GM23338 (cell line): Measurements from ENCODE around the gene KCTD14. TPM values are rescaled to one million over a fixed set of nuclear protein-coding genes. Genes with fewer than 3 reads are reported as not detected.
A peak's percentile ranks its signal among the peaks of the same experiment; 100 is the strongest.

ENCODE experiments used
- ATAC-seq: fragments of 200-7000 bp; cut with Tn5 transposase; 3 replicates; pipeline ENCODE4 v1.9.1; 2020
- DNase-seq: peaks from one replicate; pipeline ENCODE4 v3.0.0-alpha.2; 2015; ENCODE audit warnings: low spot score
- H2AFZ ChIP-seq: fragments of 200-600 bp; sonication (generic); 2 replicates; pipeline ENCODE4 v1.8.0; 2016; ENCODE audit warnings: antibody characterized with exemption, mild to moderate bottlenecking, moderate library complexity
- H3F3A ChIP-seq: fragments of 200-600 bp; sonication (generic); replicated peaks from 2 replicates; pipeline ENCODE4 v1.8.0; 2017; ENCODE audit warnings: antibody characterized with exemption, mixed run types, low read depth
- H3K27ac ChIP-seq: fragments of 200-600 bp; sonication (generic); 2 replicates; pipeline ENCODE4 v1.6.1; 2016; ENCODE audit warnings: low read depth
- H3K27me3 ChIP-seq: fragments of 200-600 bp; sonication (generic); 2 replicates; pipeline ENCODE4 v1.8.0; 2016; ENCODE audit warnings: mild to moderate bottlenecking, mixed run types, moderate library complexity; ENCODE audit not compliant: insufficient read depth
- H3K36me3 ChIP-seq: fragments of 200-600 bp; sonication (generic); 2 replicates; pipeline ENCODE4 v1.8.0; 2016; ENCODE audit warnings: mild to moderate bottlenecking; ENCODE audit not compliant: insufficient read depth
- H3K4me1 ChIP-seq: fragments of 200-600 bp; sonication (generic); 2 replicates; pipeline ENCODE4 v1.8.0; 2016; ENCODE audit warnings: mild to moderate bottlenecking, moderate library complexity; ENCODE audit not compliant: insufficient read depth
- H3K4me2 ChIP-seq: fragments of 200-600 bp; sonication (generic); 2 replicates; pipeline ENCODE4 v1.7.1; 2017; ENCODE audit warnings: mixed run types
- H3K4me3 ChIP-seq: fragments of 200-600 bp; sonication (generic); 2 replicates; pipeline ENCODE4 v1.6.1; 2016; ENCODE audit warnings: mixed run types
- H3K79me2 ChIP-seq: fragments of 200-600 bp; sonication (generic); replicated peaks from 2 replicates; pipeline ENCODE4 v1.8.0; 2017; ENCODE audit warnings: mild to moderate bottlenecking; ENCODE audit not compliant: insufficient read depth
- H3K9me2 ChIP-seq: fragments of 200-600 bp; sonication (generic); 2 replicates; pipeline ENCODE4 v1.8.0; 2017; ENCODE audit not compliant: insufficient read depth
- H4K20me1 ChIP-seq: fragments of 200-600 bp; sonication (generic); replicated peaks from 2 replicates; pipeline ENCODE4 v1.8.0; 2017; ENCODE audit warnings: mild to moderate bottlenecking; ENCODE audit not compliant: insufficient read depth
- H3K27ac Mint-ChIP-seq: 2 replicates; pipeline ENCODE4 v1.8.0; 2020; ENCODE audit warnings: inconsistent platforms, mild to moderate bottlenecking, moderate library complexity, mixed read lengths
- H3K27me3 Mint-ChIP-seq: 3 replicates; pipeline ENCODE4 v1.8.0; 2022; ENCODE audit warnings: low read depth, mild to moderate bottlenecking, moderate library complexity, mixed read lengths, inconsistent platforms; ENCODE audit not compliant: insufficient read depth, poor library complexity
- H3K36me3 Mint-ChIP-seq: 3 replicates; pipeline ENCODE4 v1.8.0; 2021; ENCODE audit warnings: low read depth, mild to moderate bottlenecking, inconsistent platforms, moderate library complexity, mixed read lengths
- H3K4me1 Mint-ChIP-seq: 3 replicates; pipeline ENCODE4 v1.8.0; 2020; ENCODE audit warnings: mild to moderate bottlenecking, inconsistent platforms, mixed read lengths
- H3K4me3 Mint-ChIP-seq: 3 replicates; pipeline ENCODE4 v1.8.0; 2021; ENCODE audit warnings: moderate library complexity, mild to moderate bottlenecking, inconsistent platforms, mixed read lengths
- H3K9me3 Mint-ChIP-seq: 3 replicates; pipeline ENCODE4 v1.8.0; 2020; ENCODE audit warnings: moderate library complexity, mild to moderate bottlenecking, inconsistent platforms, mixed read lengths
- CTCF ChIP-seq, 2 experiments: fragments of 200-600 bp in 1 of 2; sonication (generic) in 1 of 2; conservative IDR thresholded peaks; 2 replicates each; pipeline versions ENCODE4 v1.5.1 to v1.6.1; 2016 to 2017; ENCODE audit warnings: antibody characterized with exemption in 2 of 2, low read depth in 2 of 2, mild to moderate bottlenecking in 2 of 2, moderate library complexity in 1 of 2
- EZH2phosphoT487 ChIP-seq: fragments of 200-600 bp; sonication (generic); IDR thresholded peaks from one replicate; pipeline ENCODE4 v1.8.1; 2018; ENCODE audit warnings: antibody characterized with exemption; ENCODE audit not compliant: unreplicated experiment
- JUNB ChIP-seq: IDR thresholded peaks from one replicate; pipeline ENCODE4 v1.6.1; 2016; ENCODE audit warnings: antibody characterized with exemption; ENCODE audit not compliant: unreplicated experiment
- NANOG ChIP-seq: IDR thresholded peaks from 2 replicates; pipeline ENCODE4 v1.6.1; 2016; ENCODE audit warnings: antibody characterized with exemption, borderline replicate concordance
- POLR2AphosphoS5 ChIP-seq: IDR thresholded peaks from 2 replicates; pipeline ENCODE4 v1.6.1; 2016; ENCODE audit warnings: antibody characterized with exemption, low read depth
- REST ChIP-seq: IDR thresholded peaks from one replicate; pipeline ENCODE4 v1.6.1; 2018; ENCODE audit warnings: antibody characterized with exemption; ENCODE audit not compliant: unreplicated experiment
- STAT1 ChIP-seq: IDR thresholded peaks from one replicate; pipeline ENCODE4 v1.6.1; 2016; ENCODE audit warnings: antibody characterized with exemption; ENCODE audit not compliant: unreplicated experiment
- ZNF114 ChIP-seq: fragments of 250-450 bp; sonication (Bioruptor Pico); IDR thresholded peaks from 2 replicates; pipeline ENCODE4 v1.5.0; 2020; ENCODE audit warnings: mild to moderate bottlenecking, moderate library complexity
- ZNF331 ChIP-seq: fragments of 250-450 bp; sonication (Bioruptor Pico); IDR thresholded peaks from 2 replicates; pipeline ENCODE4 v1.5.0; 2020; ENCODE audit warnings: low read depth, mild to moderate bottlenecking, moderate library complexity
- ZNF462 ChIP-seq: fragments of 250-450 bp; sonication (Bioruptor Pico); IDR thresholded peaks from 2 replicates; pipeline ENCODE4 v1.5.0; 2020; ENCODE audit warnings: mild to moderate bottlenecking, moderate library complexity
- polyA plus RNA-seq: library from polyadenylated mRNA; unstranded; fragments of >200 nt; fragmentation: Nextera tagmentation; extraction: Ambion mirVana; gene quantifications from 2 replicates; pipeline ENCODE4 v1.2.1, GENCODE V29; 2016
- total RNA-seq: library from RNA; depleted of rRNA; stranded (reverse); fragments of >200 nt; shearing (Covaris generic); gene quantifications from 2 replicates; pipeline ENCODE4 v1.2.3, GENCODE V29; 2014

Gene KCTD14
- total and polyA plus RNA-seq, 2 experiments from 2014 or later, result 5.9 to 19.1 TPM

- Histone ChIP-seq H3K79me2 (no peaks in the 10 kb centered on the region), H3K27me3 (no peaks in the 10 kb centered on the region), H3K4me1 (peaks cover 8% of the 10 kb centered on the region), H4K20me1 (no peaks in the 10 kb centered on the region), H3K27ac (no peak overlapping the region), H3K36me3 (no peaks in the 10 kb centered on the region), H2AFZ (peak overlapping the region; percentile 100), H3K4me3 (peak overlapping the region; percentile 57), H3K9me2 (peaks cover 12% of the 10 kb centered on the region; the same call in 1 of the 2 replicates), H3K4me2 (peak overlapping the region; percentile 75), H3F3A (0 out of 2 replicates have a peak, but pooled peaks cover 4% of the 10 kb centered on the region)
- TF ChIP-seq CTCF (conservative IDR thresholded peaks at IDR 0.05; ENCODE audit: low read depth in 2 of 2) (peak; percentile 97 to 99), ZNF114 (no peak)
- peaks cover 6% of the 10 kb centered on the region for H3K27me3 Mint-ChIP-seq
- H3K36me3 Mint-ChIP-seq, result no peaks in the 10 kb centered on the region
- peaks cover 30% of the 10 kb centered on the region for H3K4me1 Mint-ChIP-seq
- H3K9me3 Mint-ChIP-seq, result no peaks in the 10 kb centered on the region
- DNase-seq (peak; percentile 74), ATAC-seq (peak; percentile 96)
- peak overlapping the region; percentile 58 for H3K4me3 Mint-ChIP-seq
- no peak overlapping the region for H3K27ac Mint-ChIP-seq
Measured at GRCh38 chr11:78045851-78046485, 22.9 kb upstream of the KCTD14 start.

GRCh38 chr11:78044706-78045105 lies 21.6 kb upstream of the KCTD14 start:
- Mint-ChIP-seq H3K27me3 (peaks cover 8% of the 10 kb centered on the region), H3K4me3 (no peak overlapping the region), H3K27ac (no peak overlapping the region), H3K9me3 (no peaks in the 10 kb centered on the region), H3K36me3 (no peaks in the 10 kb centered on the region), H3K4me1 (peaks cover 25% of the 10 kb centered on the region)
- Histone ChIP-seq H2AFZ (no peak overlapping the region), H4K20me1 (no peaks in the 10 kb centered on the region), H3K36me3 (no peaks in the 10 kb centered on the region), H3K4me2 (no peak overlapping the region), H3K4me3 (no peak overlapping the region), H3F3A (0 out of 2 replicates have a peak, but pooled peaks cover 4% of the 10 kb centered on the region), H3K27me3 (no peaks in the 10 kb centered on the region), H3K9me2 (peaks cover 6% of the 10 kb centered on the region; the same call in 1 of the 2 replicates), H3K79me2 (no peaks in the 10 kb centered on the region), H3K4me1 (peaks cover 6% of the 10 kb centered on the region), H3K27ac (no peak overlapping the region)
- no peak for DNase-seq
- no peak for ATAC-seq
- TF ChIP-seq REST (no peak), ZNF114 (no peak), NANOG (no peak), POLR2AphosphoS5 (no peak), JUNB (no peak), EZH2phosphoT487 (no peak), STAT1 (no peak), ZNF331 (CRISPR knock-in tag) (no peak), ZNF462 (CRISPR knock-in tag) (no peak)
